Testis (tissue), 2 donors: ENCODE measurements around the gene DDOST.

Experiments
- CTCF ChIP-seq, 3 experiments: fragments of 450-650 bp in 2 of 3; fragments of 200-600 bp in 1 of 3; sonication (generic) in 1 of 3; IDR thresholded peaks; one replicate each; pipeline ENCODE4 v1.5.1; 2016 to 2019; ENCODE audit warnings: antibody characterized with exemption in 3 of 3, mild to moderate bottlenecking in 2 of 3, moderate library complexity in 1 of 3
- POLR2A ChIP-seq: fragments of 450-650 bp; IDR thresholded peaks from one replicate; pipeline ENCODE4 v1.6.1; 2017; ENCODE audit warnings: antibody characterized with exemption, mild to moderate bottlenecking, moderate library complexity

GRCh38 chr1:20641975-20642374 is 19.2 kb downstream of the DDOST start:
- TF ChIP-seq CTCF (IDR thresholded peaks at IDR 0.05) = no peak
- no peak for TF ChIP-seq POLR2A
